GM03348 (cell line): Measurements from ENCODE around the gene CERS3.

ENCODE experiments used
- DNase-seq: peaks from one replicate; pipeline ENCODE4 v3.0.0; 2012; ENCODE audit warnings: low spot score

CERS3 gene

GRCh38 chr15:100383302-100384107, 145.2 kb downstream of the CERS3 start:
- no peak for DNase-seq

GRCh38 chr15:100373942-100374341, 154.8 kb downstream of the CERS3 start:
- no peak for DNase-seq

GRCh38 chr15:100373120-100373896, 155.4 kb downstream of the CERS3 start:
- no peak for DNase-seq

- DNase-seq = no peak
Measured at GRCh38 chr15:100372739-100373119, 156.0 kb downstream of the CERS3 start.

GRCh38 chr15:100355342-100355741, 173.4 kb downstream of the CERS3 start:
- DNase-seq = no peak

- DNase-seq = no peak
Measured at GRCh38 chr15:100353449-100353848, 175.3 kb downstream of the CERS3 start.

- no peak for DNase-seq
Measured at GRCh38 chr15:100350434-100351226, 178.1 kb downstream of the CERS3 start.
